HepG2 (cell line): ENCODE data around the gene MORN3. TPM values are rescaled to one million over a fixed set of nuclear protein-coding genes. Genes with fewer than 3 reads are reported as not detected.
A peak's percentile ranks its signal among the peaks of the same experiment; 100 is the strongest.
"Not testable (repeated sequence)": the region's sequence is repeated elsewhere in the genome, so short reads cannot be mapped to it uniquely, and the experiment has no call there.

ENCODE experiments used
- ATAC-seq: fragments of 200-7000 bp; cut with Tn5 transposase; 3 replicates; pipeline ENCODE4 v1.9.1; 2020; ENCODE audit warnings: mild to moderate bottlenecking, moderate library complexity
- BruUV-seq: library from RNA; stranded (reverse); fragments of 400-500 nt; replicated peaks from 2 replicates; lab custom pipeline; 2021; lab: Mats Ljungman, UMichigan
- CTCF ChIA-PET: fragments of 300-600 bp; formaldehyde crosslinking; extraction: SDS; loops from one replicate; lab custom pipeline; 2021; ENCODE audit warnings: low total read pairs, inconsistent platforms, low intra/inter-chr PET ratio; lab: Yijun Ruan, JAX
- POLR2A ChIA-PET: fragments of 350-600 bp; sonication (Branson Sonifier 250); formaldehyde crosslinking; loops from one replicate; lab custom pipeline; 2020; ENCODE audit warnings: antibody characterized with exemption, inconsistent platforms; lab: Yijun Ruan, JAX
- DNase-seq: peaks from one replicate; pipeline ENCODE4 v3.0.0-alpha.2; 2015; ENCODE audit warnings: low spot score
- FAIRE-seq: peaks from 3 replicates; lab custom pipeline; 2011; peaks lifted over from hg19 to GRCh38; lab: Jason Lieb, UNC
- H2AFZ ChIP-seq: one replicate; pipeline ENCODE4 v1.6.1; 2011; ENCODE audit warnings: low read length, inconsistent platforms
- H3K27ac ChIP-seq: fragments of 300-600 bp; 3 replicates; pipeline ENCODE4 v1.8.0; 2011; ENCODE audit warnings: mixed run types, mild to moderate bottlenecking, mixed read lengths, low read length, inconsistent platforms; ENCODE audit not compliant: insufficient read depth; ENCODE audit errors: extremely low read length
- H3K27me3 ChIP-seq, 2 experiments: fragments of 200-600 bp in 1 of 2; 2 replicates in 1 of 2; 3 replicates in 1 of 2; pipeline versions ENCODE4 v1.6.0 to v1.8.0; 2011; ENCODE audit warnings: low read length in 2 of 2, mild to moderate bottlenecking in 2 of 2, moderate library complexity in 2 of 2, inconsistent platforms in 1 of 2; ENCODE audit not compliant: insufficient read depth in 2 of 2, control insufficient read depth in 1 of 2
- H3K36me3 ChIP-seq, 2 experiments: fragments of 200-600 bp in 1 of 2; replicated peaks in 1 of 2; 2 replicates in 1 of 2; 3 replicates in 1 of 2; pipeline versions ENCODE4 v1.5.1 to v1.8.0; 2011; ENCODE audit warnings: low read length in 2 of 2, inconsistent platforms in 1 of 2; ENCODE audit not compliant: insufficient read depth in 2 of 2, control insufficient read depth in 1 of 2
- H3K4me1 ChIP-seq: 2 replicates; pipeline ENCODE4 v1.5.1; 2012; ENCODE audit warnings: low read length, inconsistent platforms; ENCODE audit not compliant: insufficient read depth
- H3K4me2 ChIP-seq: 2 replicates; pipeline ENCODE4 v1.6.0; 2011; ENCODE audit warnings: low read depth, low read length, inconsistent platforms
- H3K4me3 ChIP-seq, 3 experiments: fragments of 200-600 bp in 1 of 3; sonication (generic), shearing (Covaris generic) in 1 of 3; replicated peaks in 1 of 3; 2 replicates each; pipeline ENCODE4 v1.5.1; 2011 to 2016; ENCODE audit warnings: low read length in 3 of 3, inconsistent platforms in 2 of 3, low read depth in 2 of 3, mild to moderate bottlenecking in 2 of 3, control low read depth in 1 of 3, mixed read lengths in 1 of 3; ENCODE audit not compliant: insufficient read depth in 1 of 3
- H3K79me2 ChIP-seq: one replicate; pipeline ENCODE4 v1.6.1; 2011; ENCODE audit warnings: low read length, inconsistent platforms; ENCODE audit not compliant: insufficient read depth
- H3K9ac ChIP-seq: 2 replicates; pipeline ENCODE4 v1.6.0; 2011; ENCODE audit warnings: mild to moderate bottlenecking, low read depth, low read length, inconsistent platforms; ENCODE audit not compliant: insufficient read depth
- H3K9me3 ChIP-seq: 2 replicates; pipeline ENCODE4 v1.5.1; 2012; ENCODE audit warnings: mild to moderate bottlenecking, low read length
- H4K20me1 ChIP-seq: 2 replicates; pipeline ENCODE4 v1.6.0; 2011; ENCODE audit warnings: inconsistent platforms, mild to moderate bottlenecking, low read length, moderate library complexity; ENCODE audit not compliant: insufficient read depth
- FOXO1 ChIP-seq: sonication (generic); formaldehyde crosslinking; IDR thresholded peaks from 2 replicates; pipeline ENCODE4 v1.4.0; 2020; ENCODE audit warnings: missing genetic modification reagents
- NR2F6 ChIP-seq, 2 experiments: IDR thresholded peaks; 2 replicates each; pipeline ENCODE4 v1.6.1; 2016; ENCODE audit warnings: antibody characterized with exemption in 1 of 2, mild to moderate bottlenecking in 1 of 2
- TEAD2 ChIP-seq: sonication (generic); formaldehyde crosslinking; IDR thresholded peaks from 2 replicates; pipeline ENCODE4 v1.9.0; 2021; ENCODE audit warnings: missing genetic modification reagents
- TGIF2 ChIP-seq: IDR thresholded peaks from 2 replicates; pipeline ENCODE4 v1.6.1; 2016; ENCODE audit warnings: control low read depth, missing compliant biosample characterization
- ZNF121 ChIP-seq: sonication (generic); formaldehyde crosslinking; IDR thresholded peaks from 2 replicates; pipeline ENCODE4 v1.5.0; 2020; ENCODE audit warnings: mild to moderate bottlenecking, missing genetic modification reagents
- ZNF282 ChIP-seq: fragments of 450-650 bp; IDR thresholded peaks from 2 replicates; pipeline ENCODE4 v1.6.1; 2018; ENCODE audit not compliant: partially characterized antibody
- ZNF362 ChIP-seq: sonication (generic); formaldehyde crosslinking; IDR thresholded peaks from 2 replicates; pipeline ENCODE4 v1.4.0; 2020; ENCODE audit warnings: missing genetic modification reagents, mild to moderate bottlenecking, borderline replicate concordance
- ZNF615 ChIP-seq: sonication (generic); formaldehyde crosslinking; IDR thresholded peaks from 2 replicates; pipeline ENCODE4 v1.5.0; 2020; ENCODE audit warnings: mild to moderate bottlenecking, missing genetic modification reagents, borderline replicate concordance
- WGBS: methylation state at CpG from one replicate; pipeline ENCODE4 v1.1.6; 2017; ENCODE audit warnings: low lambda C conversion rate; 5-methylcytosine and 5-hydroxymethylcytosine counted together
- in situ Hi-C: cut with HindIII; loops from 2 replicates; pipeline ENCODE4 v1.10.0; 2017; ENCODE audit warnings: low pct_unique_long_range_greater_than_20kb; ENCODE audit not compliant: extremely low pct_ligation_motif_present
- intact Hi-C: fragments of 100-400 bp; cut with micrococcal nuclease; formaldehyde crosslinking; loops from one replicate; pipeline ENCODE4 v1.10.0; 2022; ENCODE audit not compliant: unreplicated experiment
- polyA plus RNA-seq, 8 experiments: library from polyadenylated mRNA; depleted of rRNA in 3 of 8; stranded (reverse) in 7 of 8; unstranded in 1 of 8; fragments of >200 nt; fragmentation: Illumina TruSeq in 4 of 8; extraction: Trizol in 4 of 8; gene quantifications; 2 replicates each; pipeline versions ENCODE4 v1.2.1 to v1.2.3, GENCODE V29; 2011 to 2016; ENCODE audit warnings: low read depth in 4 of 8, missing spikeins in 1 of 8, mixed read lengths in 1 of 8; ENCODE audit not compliant: insufficient read depth in 1 of 8
- total RNA-seq, 5 experiments: library from RNA; depleted of rRNA; stranded (reverse); fragments of >200 nt; fragmentation: Illumina TruSeq; extraction: Trizol; gene quantifications; 2 replicates each; pipeline ENCODE4 v1.2.3, GENCODE V29; 2016; ENCODE audit warnings: low read depth in 1 of 5
- TF ChIP-seq, protein P1 (sequence below): sonication (generic); formaldehyde crosslinking; IDR thresholded peaks from 2 replicates; pipeline ENCODE4 v1.5.0; 2020; ENCODE audit warnings: mild to moderate bottlenecking, missing genetic modification reagents

MORN3 gene
- total and polyA plus RNA-seq, 2 of the 13 experiments (the other 11 are each of a cell fraction or from before 2014, with no cell fraction given) = 1.1 to 2.0 TPM

DNA sequence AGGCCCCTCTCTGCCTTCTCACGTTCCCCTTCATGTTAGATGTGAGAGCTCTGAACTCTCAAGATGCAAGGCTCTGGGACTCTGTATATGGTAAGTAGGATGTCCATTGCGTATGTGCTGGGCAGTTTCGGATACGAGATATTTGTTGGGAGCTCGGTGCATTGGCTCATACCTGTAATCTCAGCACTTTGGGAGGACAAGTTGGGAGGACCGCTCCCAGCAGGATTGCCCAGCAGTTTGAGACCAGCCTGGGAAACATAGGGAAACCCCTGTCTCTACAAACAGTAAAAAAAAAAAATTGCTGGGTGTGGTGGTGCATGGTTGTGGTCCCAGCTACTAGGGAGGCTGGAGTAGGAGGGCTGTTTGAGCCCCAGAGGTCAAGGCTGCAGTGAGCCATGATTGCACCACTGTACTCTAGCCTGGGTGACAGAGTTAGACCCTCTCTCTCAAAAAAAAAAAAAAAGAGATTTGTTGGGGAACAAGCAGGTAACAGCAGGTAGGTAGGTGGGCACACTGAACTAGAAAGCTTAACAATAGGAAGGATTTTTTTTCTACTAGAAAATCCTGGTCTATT is 46.5 kb upstream of the MORN3 start (continued):
- TF ChIP-seq, protein P1, sequence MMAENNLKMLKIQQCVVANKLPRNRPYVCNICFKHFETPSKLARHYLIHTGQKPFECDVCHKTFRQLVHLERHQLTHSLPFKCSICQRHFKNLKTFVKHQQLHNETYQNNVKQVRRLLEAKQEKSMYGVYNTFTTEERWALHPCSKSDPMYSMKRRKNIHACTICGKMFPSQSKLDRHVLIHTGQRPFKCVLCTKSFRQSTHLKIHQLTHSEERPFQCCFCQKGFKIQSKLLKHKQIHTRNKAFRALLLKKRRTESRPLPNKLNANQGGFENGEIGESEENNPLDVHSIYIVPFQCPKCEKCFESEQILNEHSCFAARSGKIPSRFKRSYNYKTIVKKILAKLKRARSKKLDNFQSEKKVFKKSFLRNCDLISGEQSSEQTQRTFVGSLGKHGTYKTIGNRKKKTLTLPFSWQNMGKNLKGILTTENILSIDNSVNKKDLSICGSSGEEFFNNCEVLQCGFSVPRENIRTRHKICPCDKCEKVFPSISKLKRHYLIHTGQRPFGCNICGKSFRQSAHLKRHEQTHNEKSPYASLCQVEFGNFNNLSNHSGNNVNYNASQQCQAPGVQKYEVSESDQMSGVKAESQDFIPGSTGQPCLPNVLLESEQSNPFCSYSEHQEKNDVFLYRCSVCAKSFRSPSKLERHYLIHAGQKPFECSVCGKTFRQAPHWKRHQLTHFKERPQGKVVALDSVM = peak; percentile 93
- TF ChIP-seq TEAD2 (CRISPR knock-in tag) (no peak), FOXO1 (CRISPR knock-in tag) (no peak), NR2F6 (IDR thresholded peaks at IDR 0.05) (0 out of 2 replicates have a peak, but pooled peaks have one; percentile 25), NR2F6 (CRISPR knock-in tag; IDR thresholded peaks at IDR 0.05) (peak; percentile 49; the same call in 1 of the 2 replicates), ZNF615 (CRISPR knock-in tag) (no peak), ZNF282 (no peak), ZNF362 (peak; percentile 39; the same call in 1 of the 2 replicates), TGIF2 (CRISPR knock-in tag) (no peak)

GRCh38 chr12:121715055-121715454 is 45.6 kb upstream of the MORN3 start:
- FAIRE-seq, H3K9me3 ChIP-seq, H3K36me3 ChIP-seq, H3K9ac ChIP-seq, POLR2A ChIA-PET, H3K4me2 ChIP-seq, H3K27me3 ChIP-seq, ATAC-seq, DNase-seq, in situ Hi-C loops, BruUV-seq, CTCF ChIA-PET, H3K4me3 ChIP-seq, H3K27ac ChIP-seq: not testable (repeated sequence)
- peaks cover 57% of the 10 kb centered on the region for H3K4me1 ChIP-seq
- 94% methylated on average over 7 of the region's 7 CpGs for WGBS
- TF ChIP-seq ZNF121 (CRISPR knock-in tag) = peak; percentile 52; the same call in 1 of the 2 replicates
- TF ChIP-seq, all 625 proteins: peak for 1; not testable (repeated sequence) for 624
- peaks cover 20% of the 10 kb centered on the region for H3K79me2 ChIP-seq
- intact Hi-C loops, H2AFZ ChIP-seq, H4K20me1 ChIP-seq: not testable (repeated sequence)
